Measurements from ENCODE around the gene F8A1.
A peak's percentile ranks its signal among the peaks of the same experiment; 100 is the strongest.
"Not testable (repeated sequence)": the region's sequence is repeated elsewhere in the genome, so short reads cannot be mapped to it uniquely, and the experiment has no call there.

Gene F8A1

DNA sequence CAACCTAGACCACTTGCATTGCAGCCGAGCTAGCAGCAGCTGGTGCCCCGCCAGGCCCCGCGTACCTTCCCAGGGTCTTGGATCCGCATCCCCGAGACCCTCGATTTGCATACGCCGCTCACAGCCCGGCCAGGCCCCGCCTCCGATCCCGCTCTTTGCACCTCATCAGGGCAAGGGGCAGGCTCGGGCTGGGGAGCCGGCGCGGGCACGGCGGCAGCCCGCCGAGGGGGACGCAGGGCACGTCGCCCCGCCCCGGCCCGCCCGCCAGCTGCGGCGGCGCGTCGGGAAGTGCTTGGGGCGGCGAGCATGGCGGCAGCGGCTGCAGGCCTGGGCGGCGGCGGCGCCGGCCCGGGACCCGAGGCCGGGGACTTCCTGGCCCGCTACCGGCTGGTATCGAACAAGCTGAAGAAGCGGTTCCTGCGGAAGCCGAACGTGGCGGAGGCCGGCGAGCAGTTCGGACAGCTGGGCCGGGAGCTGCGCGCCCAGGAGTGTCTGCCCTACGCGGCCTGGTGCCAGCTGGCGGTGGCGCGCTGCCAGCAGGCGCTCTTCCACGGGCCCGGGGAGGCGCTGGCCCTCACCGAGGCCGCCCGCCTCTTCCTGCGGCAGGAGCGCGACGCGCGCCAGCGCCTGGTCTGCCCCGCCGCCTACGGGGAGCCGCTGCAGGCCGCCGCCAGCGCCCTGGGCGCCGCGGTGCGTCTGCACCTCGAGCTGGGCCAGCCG is at the start of gene F8A1:
Gene F8A1 (plus strand): TSS at position 287 of the 720 bp plus-strand sequence. CDS start 20 bp downstream, at position 307.
- not testable (repeated sequence) for H3K27ac ChIP-seq

DNA sequence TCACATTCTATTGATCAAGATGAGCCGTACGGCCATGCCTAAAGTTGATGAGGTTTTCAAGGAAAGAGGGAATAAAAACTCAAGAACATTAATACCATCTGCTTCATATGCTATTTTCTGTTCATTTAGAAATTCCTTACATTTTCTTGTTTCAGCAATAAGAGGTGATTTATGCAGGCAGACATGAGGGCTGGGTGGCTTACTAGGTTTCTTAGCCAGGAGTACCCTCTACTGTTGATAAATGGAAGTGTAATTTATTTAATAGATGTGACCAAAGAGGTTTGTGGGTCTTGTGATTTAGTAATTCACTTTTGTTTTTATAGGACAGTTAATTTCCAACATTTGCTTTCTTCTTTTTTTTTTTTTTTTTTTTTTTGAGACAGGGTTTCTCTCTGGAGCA is 45.3 kb upstream of the F8A1 start:
- no peak overlapping the region for H3K27ac ChIP-seq
- TF ChIP-seq, protein P1, sequence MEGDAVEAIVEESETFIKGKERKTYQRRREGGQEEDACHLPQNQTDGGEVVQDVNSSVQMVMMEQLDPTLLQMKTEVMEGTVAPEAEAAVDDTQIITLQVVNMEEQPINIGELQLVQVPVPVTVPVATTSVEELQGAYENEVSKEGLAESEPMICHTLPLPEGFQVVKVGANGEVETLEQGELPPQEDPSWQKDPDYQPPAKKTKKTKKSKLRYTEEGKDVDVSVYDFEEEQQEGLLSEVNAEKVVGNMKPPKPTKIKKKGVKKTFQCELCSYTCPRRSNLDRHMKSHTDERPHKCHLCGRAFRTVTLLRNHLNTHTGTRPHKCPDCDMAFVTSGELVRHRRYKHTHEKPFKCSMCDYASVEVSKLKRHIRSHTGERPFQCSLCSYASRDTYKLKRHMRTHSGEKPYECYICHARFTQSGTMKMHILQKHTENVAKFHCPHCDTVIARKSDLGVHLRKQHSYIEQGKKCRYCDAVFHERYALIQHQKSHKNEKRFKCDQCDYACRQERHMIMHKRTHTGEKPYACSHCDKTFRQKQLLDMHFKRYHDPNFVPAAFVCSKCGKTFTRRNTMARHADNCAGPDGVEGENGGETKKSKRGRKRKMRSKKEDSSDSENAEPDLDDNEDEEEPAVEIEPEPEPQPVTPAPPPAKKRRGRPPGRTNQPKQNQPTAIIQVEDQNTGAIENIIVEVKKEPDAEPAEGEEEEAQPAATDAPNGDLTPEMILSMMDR (conservative IDR thresholded peaks at IDR 0.05): peak; percentile 77

DNA sequence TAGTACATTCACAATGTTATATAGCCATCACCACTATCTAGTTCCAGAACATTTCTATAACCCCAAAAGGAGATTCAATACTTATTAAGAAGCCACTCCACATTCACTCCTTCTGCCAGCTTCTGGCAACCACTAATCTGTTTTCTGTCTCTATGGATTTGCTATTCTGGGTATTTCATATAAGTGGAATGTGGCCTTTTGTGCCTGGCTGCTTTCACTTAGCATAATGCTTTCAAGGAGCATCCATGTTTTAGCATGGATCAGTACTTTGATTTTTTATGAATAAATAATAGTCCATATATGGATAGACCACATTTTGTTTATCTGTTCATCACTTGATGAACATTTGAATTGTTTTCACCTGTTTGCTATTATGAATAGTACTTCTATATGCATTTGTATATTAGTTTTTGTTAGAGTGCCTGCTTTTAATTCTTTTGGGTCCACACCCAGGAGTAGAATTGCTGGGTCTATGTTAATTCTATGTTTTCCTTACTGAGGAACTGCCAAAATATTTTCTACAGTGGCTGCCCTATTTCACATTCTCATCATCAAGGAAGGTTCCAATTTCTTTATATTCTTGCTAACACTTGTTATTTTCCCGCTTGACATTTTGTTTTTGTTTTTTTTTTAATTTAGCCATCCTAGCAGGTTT is 35.1 kb upstream of the F8A1 start:
- TF ChIP-seq, protein P1 (conservative IDR thresholded peaks at IDR 0.05): no peak
- H3K27ac ChIP-seq: no peak overlapping the region

DNA sequence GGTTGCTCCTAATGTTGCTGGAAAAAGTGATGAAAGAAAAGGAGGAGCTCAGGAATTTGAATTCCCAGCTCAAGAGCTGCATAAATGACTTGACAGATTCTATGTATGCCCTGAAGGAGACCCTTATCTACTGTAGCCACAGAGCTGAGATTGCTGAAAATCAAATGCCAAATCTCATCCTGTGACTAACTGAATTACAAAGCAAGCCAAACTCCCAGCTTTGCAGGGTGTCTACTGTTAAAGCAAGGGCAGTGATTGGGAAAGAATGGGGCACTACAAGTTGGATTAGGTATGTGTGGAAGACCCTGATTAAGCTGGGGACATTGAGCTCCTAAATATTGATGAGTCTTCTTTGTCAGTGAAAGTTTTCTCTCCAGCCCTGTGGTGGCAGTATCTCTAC is 30.9 kb upstream of the F8A1 start:
- TF ChIP-seq, protein P1 (conservative IDR thresholded peaks at IDR 0.05): no peak
- no peak overlapping the region for H3K27ac ChIP-seq

DNA sequence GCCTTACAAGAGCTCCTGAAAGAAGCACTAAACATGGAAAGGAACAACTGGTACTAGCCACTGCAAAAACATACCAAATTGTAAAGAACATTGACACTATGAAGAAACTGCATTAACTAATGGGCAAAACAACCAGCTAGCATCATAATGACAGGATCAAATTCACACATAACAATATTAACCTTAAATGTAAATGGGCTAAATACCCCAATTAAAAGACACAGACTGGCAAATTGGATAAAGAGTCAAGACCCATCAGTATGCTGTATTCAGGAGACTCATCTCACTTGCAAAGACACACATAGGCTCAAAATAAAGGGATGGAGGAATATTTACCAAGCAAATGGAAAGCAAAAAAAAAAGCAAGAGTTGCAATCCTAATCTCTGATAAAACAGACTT is 17.6 kb upstream of the F8A1 start:
- H3K27ac ChIP-seq: not testable (repeated sequence)

DNA sequence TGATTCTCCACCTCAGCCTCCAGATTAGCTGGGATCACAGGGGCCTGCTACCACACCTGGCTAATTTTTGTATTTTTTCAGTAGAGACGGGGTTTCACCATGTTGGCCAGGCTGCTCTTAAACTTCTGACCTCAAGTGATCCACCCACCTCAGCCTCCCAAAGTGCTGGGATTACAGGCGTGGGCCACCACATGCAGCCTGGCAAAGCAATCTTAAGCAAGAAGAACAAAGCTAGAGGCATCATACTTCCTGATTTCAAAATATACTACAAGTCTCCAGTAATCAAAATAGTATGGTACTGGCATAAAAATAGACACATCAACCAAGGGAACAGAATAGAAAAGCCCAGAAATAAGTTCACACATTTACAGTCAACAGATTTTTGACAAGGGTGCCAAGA is 12.8 kb upstream of the F8A1 start:
- TF ChIP-seq, protein P1 (conservative IDR thresholded peaks at IDR 0.05): no peak

DNA sequence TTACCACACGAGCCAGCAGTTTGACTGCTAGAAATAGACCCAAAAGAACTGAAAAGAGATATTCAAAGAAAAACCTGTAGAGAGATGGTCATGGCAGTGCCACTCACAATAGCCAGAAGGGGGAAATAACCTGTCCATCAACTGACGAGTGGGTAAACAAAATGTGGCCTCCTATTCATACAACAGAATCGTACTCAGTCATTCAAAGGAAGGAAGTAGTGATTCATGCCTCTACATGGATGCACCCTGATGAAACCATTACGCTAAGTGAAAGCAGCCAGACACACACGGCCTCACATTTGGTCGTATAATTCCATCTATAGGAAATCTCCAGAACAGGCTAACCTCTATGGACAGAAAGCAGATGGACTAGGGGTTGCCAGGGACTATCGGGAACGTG is 2.1 kb upstream of the F8A1 start:
- not testable (repeated sequence) for H3K27ac ChIP-seq

More for the DNA sequence above, 12.8 kb upstream of the F8A1 start:
- no peak overlapping the region for H3K27ac ChIP-seq

DNA sequence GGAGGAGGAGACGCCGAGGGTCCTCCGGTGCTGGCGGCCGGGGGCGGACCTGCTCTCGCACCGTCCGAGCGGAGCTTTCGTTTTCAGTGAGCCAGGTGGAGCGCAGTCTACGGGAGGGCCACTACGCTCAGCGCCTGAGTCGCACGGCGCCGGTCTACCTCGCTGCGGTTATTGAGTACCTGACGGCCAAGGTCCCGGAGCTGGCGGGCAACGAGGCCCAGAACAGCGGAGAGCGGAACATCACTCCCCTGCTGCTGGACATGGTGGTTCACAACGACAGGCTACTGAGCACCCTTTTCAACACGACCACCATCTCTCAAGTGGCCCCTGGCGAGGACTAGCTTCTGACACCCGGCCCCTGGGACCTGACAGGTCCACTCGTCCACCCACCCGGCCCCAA is 1.1 kb upstream of the F8A1 start:
- not testable (repeated sequence) for H3K27ac ChIP-seq

DNA sequence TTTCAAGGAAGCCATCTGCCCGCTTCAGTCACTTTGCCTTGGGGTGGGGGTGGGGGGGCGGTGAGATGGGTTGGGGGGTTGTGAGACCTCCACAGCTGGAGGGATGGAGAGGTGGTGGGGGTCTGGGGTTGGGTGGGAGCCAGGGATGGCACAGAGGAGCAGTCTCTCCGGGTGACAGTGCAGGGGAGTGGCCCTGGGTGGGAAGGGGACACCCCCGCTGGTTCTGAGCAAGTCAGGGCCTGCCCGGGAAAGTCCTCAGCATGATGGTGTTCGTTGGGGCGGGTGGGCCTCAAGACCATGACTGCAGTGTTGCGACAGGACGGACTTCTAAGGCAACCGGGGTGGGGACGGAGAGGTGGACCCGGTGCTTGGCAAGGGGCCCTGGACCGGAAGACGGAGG is 606 bp upstream of the F8A1 start:
- not testable (repeated sequence) for H3K27ac ChIP-seq

DNA sequence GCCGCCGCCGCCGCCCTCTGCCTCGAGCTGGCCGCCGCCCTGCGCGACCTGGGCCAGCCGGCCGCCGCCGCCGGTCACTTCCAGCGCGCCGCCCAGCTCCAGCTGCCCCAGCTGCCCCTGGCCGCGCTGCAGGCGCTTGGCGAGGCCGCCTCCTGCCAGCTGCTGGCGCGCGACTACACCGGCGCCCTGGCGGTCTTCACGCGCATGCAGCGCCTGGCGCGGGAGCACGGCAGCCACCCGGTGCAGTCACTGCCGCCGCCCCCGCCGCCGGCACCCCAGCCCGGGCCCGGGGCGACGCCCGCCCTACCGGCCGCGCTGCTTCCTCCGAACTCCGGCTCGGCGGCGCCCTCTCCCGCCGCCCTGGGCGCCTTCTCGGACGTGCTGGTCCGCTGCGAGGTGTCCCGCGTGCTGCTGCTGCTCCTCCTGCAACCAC is 650 bp downstream of the F8A1 start:
- H3K27ac ChIP-seq: not testable (repeated sequence)

DNA sequence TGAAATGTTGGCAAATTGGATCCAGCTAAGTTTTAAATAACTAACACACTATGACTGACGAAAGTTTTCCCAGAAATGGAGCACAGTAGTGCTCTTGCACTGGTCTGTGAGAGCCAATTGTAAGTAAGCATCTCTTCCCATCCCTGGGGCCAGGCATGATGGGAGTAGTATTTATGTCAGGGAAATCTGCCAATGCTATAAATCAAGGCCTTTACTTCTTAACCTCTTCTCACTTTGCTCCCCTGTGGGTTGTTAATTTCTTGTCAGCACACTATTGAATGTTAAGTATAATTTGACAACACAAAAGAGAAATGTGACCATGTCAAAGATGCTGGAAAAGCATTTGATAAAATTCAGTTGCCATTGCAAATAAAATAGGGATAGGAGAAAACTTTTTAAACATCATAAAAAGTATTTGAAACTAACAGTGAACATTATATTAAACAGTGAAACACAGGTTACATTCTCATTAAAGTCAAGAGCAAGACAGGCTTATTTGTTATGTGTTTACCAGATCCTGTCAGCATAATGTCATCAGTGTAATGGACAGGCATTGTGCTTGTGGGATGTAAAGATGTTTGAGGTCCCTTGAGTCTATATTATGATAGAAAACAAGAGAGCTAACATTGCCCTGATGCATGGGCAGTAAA is 5.0 kb downstream of the F8A1 start:
- TF ChIP-seq, protein P1 (conservative IDR thresholded peaks at IDR 0.05): no peak
- H3K27ac ChIP-seq: no peak overlapping the region
